Activated CD8-positive, alpha-beta memory T cell treated with anti-CD3 and anti-CD28 coated beads, Interleukin-2, amount 10 ng/mL, durations not matched to agents 7 days and 5 days (primary cell): Measurements from ENCODE around the gene FARS2. TPM values are rescaled to one million over a fixed set of nuclear protein-coding genes. Genes with fewer than 3 reads are reported as not detected.

Source experiments
- ATAC-seq: fragments of 150-1000 bp; cut with Tn5 transposase; one replicate; pipeline ENCODE4 v1.10.0; 2021; ENCODE audit warnings: moderate library complexity
- CTCF ChIA-PET: fragments of 350-600 bp; sonication (Branson Sonifier 250); formaldehyde crosslinking; loops from one replicate; lab custom pipeline; 2021; ENCODE audit warnings: antibody characterized with exemption; lab: Charles Lee
- DNase-seq: peaks from one replicate; pipeline ENCODE4 v3.0.0-alpha.2; 2020
- H3K27ac Mint-ChIP-seq: one replicate; pipeline ENCODE4 v1.8.0; 2021; ENCODE audit warnings: mild to moderate bottlenecking, mixed read lengths
- H3K27me3 Mint-ChIP-seq: one replicate; pipeline ENCODE4 v1.8.0; 2021; ENCODE audit warnings: mixed read lengths
- H3K36me3 Mint-ChIP-seq: one replicate; pipeline ENCODE4 v1.8.0; 2021; ENCODE audit warnings: mild to moderate bottlenecking, mixed read lengths
- H3K4me1 Mint-ChIP-seq: one replicate; pipeline ENCODE4 v1.8.0; 2021; ENCODE audit warnings: mixed read lengths
- H3K4me3 Mint-ChIP-seq: one replicate; pipeline ENCODE4 v1.8.0; 2021; ENCODE audit warnings: mild to moderate bottlenecking, moderate library complexity, mixed read lengths
- H3K9me3 Mint-ChIP-seq: one replicate; pipeline ENCODE4 v1.8.0; 2022; ENCODE audit warnings: low read depth, mixed read lengths
- total RNA-seq, 2 experiments: library from RNA; stranded (reverse); gene quantifications; one replicate each; pipeline ENCODE4 v1.2.3, GENCODE V29; 2021

Gene FARS2
- total RNA-seq, 2 experiments from 2014 or later: 23.2 to 28.3 TPM

- no peak overlapping the region for H3K27ac Mint-ChIP-seq
- H3K4me3 Mint-ChIP-seq: no peak overlapping the region
- no peaks in the 10 kb centered on the region for H3K9me3 Mint-ChIP-seq
- CTCF ChIA-PET: no interaction called here
- no peak for ATAC-seq
- no peaks in the 10 kb centered on the region for H3K4me1 Mint-ChIP-seq
- H3K27me3 Mint-ChIP-seq: no peaks in the 10 kb centered on the region
- no peak for DNase-seq
- peaks cover 4% of the 10 kb centered on the region for H3K36me3 Mint-ChIP-seq
Measured at GRCh38 chr6:5710936-5711335, 449.6 kb downstream of the FARS2 start.

GRCh38 chr6:5712349-5713215 lies 451.3 kb downstream of the FARS2 start:
- Mint-ChIP-seq H3K4me1 (no peaks in the 10 kb centered on the region), H3K9me3 (no peaks in the 10 kb centered on the region), H3K27me3 (no peaks in the 10 kb centered on the region), H3K27ac (no peak overlapping the region), H3K36me3 (peaks cover 9% of the 10 kb centered on the region), H3K4me3 (no peak overlapping the region)
- CTCF ChIA-PET: interaction anchor here (0.7 kb wide), 1 partner anchor 10 kb away, joined by 3 read pairs; no protein-coding TSS in a partner anchor
- ATAC-seq (no peak), DNase-seq (no peak)

- CTCF ChIA-PET: no interaction called here
- no peaks in the 10 kb centered on the region for H3K27me3 Mint-ChIP-seq
- no peak overlapping the region for H3K4me3 Mint-ChIP-seq
- no peaks in the 10 kb centered on the region for H3K9me3 Mint-ChIP-seq
- peaks cover 9% of the 10 kb centered on the region for H3K36me3 Mint-ChIP-seq
- DNase-seq: no peak
- no peaks in the 10 kb centered on the region for H3K4me1 Mint-ChIP-seq
- no peak for ATAC-seq
- H3K27ac Mint-ChIP-seq: no peak overlapping the region
Measured at GRCh38 chr6:5713519-5713918, 452.2 kb downstream of the FARS2 start.

GRCh38 chr6:5718231-5718947 lies 457.1 kb downstream of the FARS2 start:
- Mint-ChIP-seq H3K4me3 (no peak overlapping the region), H3K36me3 (peaks cover 9% of the 10 kb centered on the region), H3K4me1 (peaks cover 1% of the 10 kb centered on the region), H3K27me3 (no peaks in the 10 kb centered on the region), H3K9me3 (no peaks in the 10 kb centered on the region), H3K27ac (no peak overlapping the region)
- CTCF ChIA-PET: no interaction called here
- ATAC-seq (no peak), DNase-seq (no peak)

DNA sequence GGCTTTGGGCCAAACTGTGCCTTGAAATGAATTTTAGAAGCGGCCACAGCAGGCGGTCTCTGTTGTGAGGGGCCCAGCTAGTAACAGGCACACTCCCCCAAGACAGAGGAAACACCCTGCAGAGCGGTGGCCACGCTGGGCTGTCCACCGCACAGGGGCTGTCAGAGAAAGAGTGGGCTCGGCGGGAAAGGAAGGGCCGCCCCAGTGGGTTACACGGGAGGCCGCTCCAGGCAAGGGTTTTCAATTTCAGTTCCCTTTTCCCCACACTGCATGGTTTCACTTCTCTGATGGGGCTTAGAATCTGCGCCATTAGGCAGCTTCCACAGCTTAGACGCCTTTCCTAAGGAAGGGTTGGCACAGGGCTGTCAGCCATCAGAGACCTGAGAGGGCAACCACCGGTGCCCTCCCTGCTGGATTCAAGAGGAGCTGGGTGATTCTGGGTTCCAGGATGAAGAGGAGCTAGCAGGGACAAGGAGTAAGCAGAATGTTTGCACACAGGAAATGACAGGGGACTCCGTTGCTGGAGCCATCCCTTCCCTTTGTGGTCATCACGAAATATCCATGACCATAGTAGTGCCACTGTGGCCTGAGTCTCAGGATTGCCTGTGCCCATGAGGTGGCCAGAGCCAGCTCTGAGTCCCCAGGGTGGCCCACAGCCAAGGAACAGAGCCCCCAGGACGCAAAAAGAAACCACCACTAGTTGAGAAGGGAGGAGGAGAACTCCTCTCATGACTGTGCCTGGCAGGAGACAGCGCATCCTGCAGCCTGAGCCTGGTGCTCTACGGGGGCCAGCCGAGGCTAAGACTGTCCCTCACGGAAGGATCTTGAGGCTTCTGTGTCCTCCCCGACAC lies 462.8 kb downstream of the FARS2 start:
- CTCF ChIA-PET: no interaction called here
- H3K9me3 Mint-ChIP-seq: no peaks in the 10 kb centered on the region
- peak; percentile 20 for ATAC-seq
- H3K36me3 Mint-ChIP-seq: no peaks in the 10 kb centered on the region
- H3K27ac Mint-ChIP-seq: peak overlapping the region; percentile 37
- no peak for DNase-seq
- peak overlapping the region; percentile 18 for H3K4me3 Mint-ChIP-seq
- H3K27me3 Mint-ChIP-seq: no peaks in the 10 kb centered on the region
- H3K4me1 Mint-ChIP-seq: peaks cover 6% of the 10 kb centered on the region

GRCh38 chr6:5724911-5725310 lies 463.6 kb downstream of the FARS2 start:
- H3K27ac Mint-ChIP-seq: no peak overlapping the region
- DNase-seq (no peak), ATAC-seq (no peak)
- no peaks in the 10 kb centered on the region for H3K9me3 Mint-ChIP-seq
- CTCF ChIA-PET: no interaction called here
- H3K4me1 Mint-ChIP-seq: peaks cover 6% of the 10 kb centered on the region
- no peaks in the 10 kb centered on the region for H3K36me3 Mint-ChIP-seq
- no peak overlapping the region for H3K4me3 Mint-ChIP-seq
- no peaks in the 10 kb centered on the region for H3K27me3 Mint-ChIP-seq

DNA sequence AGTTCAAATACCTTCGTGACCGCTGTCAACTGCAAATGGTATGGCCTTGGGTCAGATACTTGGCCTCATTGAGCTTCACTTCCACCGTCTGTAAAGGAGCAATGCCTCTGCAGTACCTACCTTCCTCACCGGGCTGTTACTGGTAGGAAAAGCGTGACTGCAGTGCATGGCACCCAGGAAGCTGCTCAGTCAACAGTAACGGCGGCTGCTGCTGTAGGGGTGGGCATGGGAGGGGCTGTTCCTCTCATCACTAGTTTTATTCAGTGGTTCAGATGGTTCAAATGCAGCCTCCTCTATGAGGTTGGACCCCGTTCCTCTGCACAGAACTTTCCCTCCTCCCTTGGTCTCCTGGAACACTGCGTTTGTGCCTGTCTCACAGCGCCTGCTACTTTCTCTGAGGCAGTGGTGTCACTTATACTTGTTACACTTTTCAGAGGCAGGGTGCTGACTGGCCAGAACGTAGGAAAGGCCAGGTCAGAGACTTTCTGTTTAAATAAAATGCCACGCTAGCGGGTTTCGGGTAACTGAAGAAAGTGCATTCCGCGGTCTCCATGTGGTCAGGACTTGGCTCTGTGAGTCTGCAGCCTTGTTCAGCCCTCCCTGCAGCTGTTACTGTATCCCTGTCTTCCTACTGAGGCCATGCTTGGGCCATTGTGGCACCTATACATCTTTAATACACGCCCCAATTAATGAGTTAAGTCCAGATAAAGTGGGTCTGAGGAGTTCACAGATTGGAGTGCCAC lies 465.8 kb downstream of the FARS2 start:
- DNase-seq: no peak
- Mint-ChIP-seq H3K9me3 (no peaks in the 10 kb centered on the region), H3K27me3 (no peaks in the 10 kb centered on the region), H3K4me1 (peaks cover 6% of the 10 kb centered on the region), H3K27ac (no peak overlapping the region), H3K4me3 (no peak overlapping the region), H3K36me3 (no peaks in the 10 kb centered on the region)
- CTCF ChIA-PET: no interaction called here
- no peak for ATAC-seq

DNA sequence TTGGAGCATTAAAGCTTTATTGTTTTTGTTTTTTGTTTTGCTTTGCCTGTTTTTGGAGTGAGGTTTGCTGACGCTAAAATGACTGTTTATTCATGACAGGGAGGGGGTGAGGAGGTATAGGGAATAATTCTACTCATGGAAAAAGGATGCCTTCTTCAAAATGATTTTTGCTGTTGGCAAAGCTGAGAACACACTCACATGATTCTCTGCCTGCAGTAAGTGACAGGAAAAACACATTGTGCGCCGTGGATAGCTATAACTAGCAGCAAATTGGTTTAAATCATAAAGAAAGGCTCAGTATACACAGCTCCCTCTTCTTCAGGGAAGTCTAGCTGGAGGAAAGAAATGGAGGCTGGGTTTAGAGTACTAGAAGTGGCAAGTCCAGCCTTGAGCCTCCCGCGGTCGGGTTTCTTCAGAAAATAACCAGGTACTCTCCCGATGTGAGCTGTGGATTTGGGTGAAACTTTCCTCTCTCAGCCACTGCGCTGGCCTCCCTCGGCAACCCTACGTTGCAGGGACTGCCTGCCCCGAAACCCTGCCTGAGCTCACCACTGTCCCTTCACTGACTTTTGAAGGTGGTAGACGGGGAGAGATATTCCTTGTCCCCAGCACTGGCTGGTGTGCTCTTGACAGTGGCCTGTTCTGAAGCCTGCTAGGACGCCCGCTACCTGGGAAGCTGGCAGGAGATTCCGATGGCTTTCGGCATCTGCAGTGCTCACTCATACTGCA lies 467.2 kb downstream of the FARS2 start:
- DNase-seq (no peak), ATAC-seq (no peak)
- Mint-ChIP-seq H3K36me3 (no peaks in the 10 kb centered on the region), H3K9me3 (no peaks in the 10 kb centered on the region), H3K4me3 (no peak overlapping the region), H3K27ac (no peak overlapping the region), H3K27me3 (no peaks in the 10 kb centered on the region), H3K4me1 (peaks cover 3% of the 10 kb centered on the region)
- CTCF ChIA-PET: no interaction called here

- no peak for DNase-seq
- Mint-ChIP-seq H3K4me3 (no peak overlapping the region), H3K27me3 (no peaks in the 10 kb centered on the region), H3K9me3 (no peaks in the 10 kb centered on the region), H3K4me1 (peaks cover 1% of the 10 kb centered on the region), H3K36me3 (no peaks in the 10 kb centered on the region), H3K27ac (no peak overlapping the region)
- CTCF ChIA-PET: no interaction called here
- ATAC-seq: no peak
Measured at GRCh38 chr6:5729080-5729434, 467.7 kb downstream of the FARS2 start.

DNA sequence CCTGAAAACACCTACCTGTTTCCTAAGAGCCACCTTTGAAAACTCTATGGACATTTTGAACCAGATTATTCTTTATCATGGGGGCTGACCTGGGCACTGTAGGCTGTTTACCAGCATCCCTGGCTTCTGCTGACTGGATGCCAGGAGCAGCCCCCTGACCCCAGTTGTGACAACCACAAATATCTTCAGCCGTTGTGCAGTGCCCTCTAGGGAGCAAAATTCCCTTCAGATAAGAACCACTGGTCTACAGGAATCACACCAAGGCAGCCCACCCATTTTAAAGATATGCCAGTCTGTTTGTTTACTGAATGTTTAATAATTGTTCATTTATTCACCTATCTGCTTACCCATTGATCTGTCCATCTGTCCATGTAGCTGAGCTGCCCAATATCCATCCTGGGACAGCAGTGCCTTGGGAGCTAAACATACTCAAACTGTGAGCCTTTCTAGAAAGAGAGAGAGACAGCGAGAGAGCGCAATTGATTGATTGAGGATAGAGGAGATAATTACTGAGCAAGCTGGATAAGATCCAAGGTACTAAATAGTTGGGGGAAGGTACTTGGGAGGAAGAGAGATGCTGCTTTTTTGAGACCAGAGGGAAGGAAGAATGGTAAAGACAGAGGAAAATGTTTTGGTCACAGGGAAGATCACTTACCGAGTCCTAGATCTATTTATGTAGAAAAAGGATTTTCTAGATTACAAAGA lies 468.7 kb downstream of the FARS2 start:
- H3K9me3 Mint-ChIP-seq: no peaks in the 10 kb centered on the region
- DNase-seq (no peak), ATAC-seq (no peak)
- no peak overlapping the region for H3K27ac Mint-ChIP-seq
- H3K4me3 Mint-ChIP-seq: no peak overlapping the region
- H3K27me3 Mint-ChIP-seq: no peaks in the 10 kb centered on the region
- no peaks in the 10 kb centered on the region for H3K36me3 Mint-ChIP-seq
- H3K4me1 Mint-ChIP-seq: no peaks in the 10 kb centered on the region
- CTCF ChIA-PET: no interaction called here

GRCh38 chr6:5730585-5731263 lies 469.4 kb downstream of the FARS2 start:
- Mint-ChIP-seq H3K36me3 (no peaks in the 10 kb centered on the region), H3K4me1 (no peaks in the 10 kb centered on the region), H3K27me3 (no peaks in the 10 kb centered on the region), H3K4me3 (no peak overlapping the region), H3K9me3 (no peaks in the 10 kb centered on the region), H3K27ac (no peak overlapping the region)
- DNase-seq (no peak), ATAC-seq (no peak)
- CTCF ChIA-PET: no interaction called here

- no peaks in the 10 kb centered on the region for H3K4me1 Mint-ChIP-seq
- DNase-seq: no peak
- no peak overlapping the region for H3K27ac Mint-ChIP-seq
Measured at GRCh38 chr6:5731435-5731834, 470.1 kb downstream of the FARS2 start.

More at GRCh38 chr6:5731435-5731834, 470.1 kb downstream of the FARS2 start:
- no peak overlapping the region for H3K4me3 Mint-ChIP-seq
- H3K36me3 Mint-ChIP-seq: no peaks in the 10 kb centered on the region
- H3K9me3 Mint-ChIP-seq: no peaks in the 10 kb centered on the region
- ATAC-seq: no peak
- no peaks in the 10 kb centered on the region for H3K27me3 Mint-ChIP-seq
- CTCF ChIA-PET: no interaction called here
